ENCODE data around the gene LPP. TPM values are rescaled to one million over a fixed set of nuclear protein-coding genes. Genes with fewer than 3 reads are reported as not detected.

Gene LPP
- polyA plus RNA-seq, 2 of the 4 experiments (the other 2 are of a cell fraction): 11.0 to 30.8 TPM

GRCh38 chr3:188287762-188288505 lies 134.0 kb downstream of the LPP start:
- Histone ChIP-seq H3K4me1 (peaks cover 66% of the 10 kb centered on the region), H3K9me3 (no peaks in the 10 kb centered on the region), H3K27ac (peak overlapping the region in 1 of 2 experiments; percentile 57; a peak in 1 of 6 replicates), H3K4me2 (no peak overlapping the region), H3K4me3 (no peak overlapping the region)
- TF ChIP-seq POLR2AphosphoS2 (conservative IDR thresholded peaks at IDR 0.05; ENCODE audit: low read length) (no peak), CHD4 (IDR thresholded peaks at IDR 0.05; ENCODE audit: borderline replicate concordance) (no peak), ZSCAN20 (CRISPR knock-in tag; IDR thresholded peaks at IDR 0.05) (no peak), CTCF (IDR thresholded peaks at IDR 0.05) (no peak), ZNF302 (CRISPR knock-in tag; IDR thresholded peaks at IDR 0.05) (no peak), TP53 (CRISPR knock-in tag; IDR thresholded peaks at IDR 0.05) (no peak), RAD21 (conservative IDR thresholded peaks at IDR 0.05 in 1 of 2, IDR thresholded peaks at IDR 0.05 in 1 of 2) (no peak), ELK1 (IDR thresholded peaks at IDR 0.05; ENCODE audit: low read depth, low read length) (no peak), BHLHE40 (IDR thresholded peaks at IDR 0.05; ENCODE audit: low read depth, low read length) (no peak), CHD2 (IDR thresholded peaks at IDR 0.05; ENCODE audit: low read length, partially characterized antibody) (no peak), JUNB (IDR thresholded peaks at IDR 0.05) (no peak), RFX5 (IDR thresholded peaks at IDR 0.05) (no peak)
- no peak for ATAC-seq
- POLR2A ChIA-PET: no interaction called here
- no peak for DNase-seq (ENCODE audit: low read depth in 1 of 2, low spot score in 1 of 2)
- CTCF ChIA-PET: interaction anchor here (0.6 kb wide), 1 partner anchor 668 kb away, joined by 3 read pairs; no protein-coding TSS in a partner anchor
- WGBS (ENCODE audit: missing lambda C conversion rate): 86% methylated on average over 6 of the region's 6 CpGs
- no peak for FAIRE-seq

GRCh38 chr3:188292251-188292650 lies 138.3 kb downstream of the LPP start:
- DNase-seq (ENCODE audit: low read depth in 1 of 2, low spot score in 1 of 2) (no peak), ATAC-seq (no peak), FAIRE-seq (no peak)
- Histone ChIP-seq H3K9me3 (no peaks in the 10 kb centered on the region), H3K27ac (no peak overlapping the region; a peak in 1 of 6 replicates), H3K4me1 (peaks cover 66% of the 10 kb centered on the region), H3K4me3 (no peak overlapping the region), H3K4me2 (no peak overlapping the region)
- CTCF ChIA-PET: interaction anchor here (0.5 to 1.4 kb wide), 3 partner anchors 15 to 552 kb away, joined by 3 to 7 read pairs (median 4); no protein-coding TSS in a partner anchor
- no peak for TF ChIP-seq KDM1A (IDR thresholded peaks at IDR 0.05; ENCODE audit: low read depth)
- TF ChIP-seq FOSL2 (IDR thresholded peaks at IDR 0.05): no peak
- TF ChIP-seq FOSL2 (CRISPR knock-in tag; IDR thresholded peaks at IDR 0.05): no peak
- TF ChIP-seq PHF8 (IDR thresholded peaks at IDR 0.05; ENCODE audit: borderline replicate concordance, low read depth): no peak
- no peak for TF ChIP-seq E2F6 (IDR thresholded peaks at IDR 0.05; ENCODE audit: borderline replicate concordance, low read depth)
- TF ChIP-seq ESRRA (IDR thresholded peaks at IDR 0.05; ENCODE audit: borderline replicate concordance, low read length): no peak
- WGBS (ENCODE audit: missing lambda C conversion rate): 92% methylated on average over 1 of the region's 1 CpG
- POLR2A ChIA-PET: no interaction called here

- no peaks in the 10 kb centered on the region for H3K9me3 ChIP-seq
- 76% methylated on average over 3 of the region's 3 CpGs for WGBS (ENCODE audit: missing lambda C conversion rate)
- H3K4me1 ChIP-seq: peaks cover 72% of the 10 kb centered on the region
- DNase-seq (ENCODE audit: low read depth in 1 of 2, low spot score in 1 of 2): no peak
- no peak for FAIRE-seq
- no peak for TF ChIP-seq ZNF302 (CRISPR knock-in tag; IDR thresholded peaks at IDR 0.05)
- TF ChIP-seq RARB (CRISPR knock-in tag; IDR thresholded peaks at IDR 0.05): no peak
- no peak for TF ChIP-seq EHMT2 (IDR thresholded peaks at IDR 0.05; ENCODE audit: low read depth)
- no peak for TF ChIP-seq JUNB (IDR thresholded peaks at IDR 0.05)
- TF ChIP-seq GATA3 (IDR thresholded peaks at IDR 0.05; ENCODE audit: borderline replicate concordance): no peak
- no peak for TF ChIP-seq RFX5 (IDR thresholded peaks at IDR 0.05)
- TF ChIP-seq RCOR1 (IDR thresholded peaks at IDR 0.05; ENCODE audit: low read depth, low read length): no peak
- TF ChIP-seq CHD4 (IDR thresholded peaks at IDR 0.05; ENCODE audit: borderline replicate concordance): no peak
- TF ChIP-seq CBX2 (IDR thresholded peaks at IDR 0.05; ENCODE audit: borderline replicate concordance, low read depth): no peak
- no peak for TF ChIP-seq RNF2 (IDR thresholded peaks at IDR 0.05; ENCODE audit: borderline replicate concordance, low read depth)
- TF ChIP-seq SMC3 (IDR thresholded peaks at IDR 0.05): no peak
- ChIA-PET CTCF (interaction anchor here (0.6 to 1.4 kb wide), 3 partner anchors 16 to 552 kb away, joined by 3 to 7 read pairs (median 3); partner anchors contain the start of gene BCL6), POLR2A (no interaction called here)
- no peak overlapping the region; the same call in 2 of the 3 replicates for H3K4me2 ChIP-seq
- no peak for ATAC-seq
- peak overlapping the region in 1 of 2 experiments; percentile 86; a peak in 2 of 6 replicates for H3K27ac ChIP-seq
- no peak overlapping the region for H3K4me3 ChIP-seq
Measured at GRCh38 chr3:188292827-188293226, 138.9 kb downstream of the LPP start.
